ENCODE measurements around the gene DNAJB2.
"Not testable (repeated sequence)": the region's sequence is repeated elsewhere in the genome, so short reads cannot be mapped to it uniquely, and the experiment has no call there.

DNAJB2 gene

GRCh38 chr2:219306047-219306446 is 26.9 kb downstream of the DNAJB2 start:
- DNase-seq = no peak

GRCh38 chr2:219308142-219309101 is 29.3 kb downstream of the DNAJB2 start:
- DNase-seq = peak; percentile 43

- DNase-seq = no peak
Measured at GRCh38 chr2:219309278-219309677, 30.1 kb downstream of the DNAJB2 start, which contains the start of gene PTPRN. Gene PTPRN (minus strand): TSS chr2:219309401. CDS start chr2:219309332, 69 bp downstream.

- not testable (repeated sequence) for DNase-seq
Measured at GRCh38 chr2:219312683-219313263, 33.6 kb downstream of the DNAJB2 start.

GRCh38 chr2:219314804-219315468 is 35.8 kb downstream of the DNAJB2 start:
- no peak for DNase-seq

- DNase-seq = no peak
Measured at GRCh38 chr2:219323434-219323833, 44.3 kb downstream of the DNAJB2 start.

- no peak for DNase-seq
Measured at GRCh38 chr2:219325136-219325535, 46.0 kb downstream of the DNAJB2 start.

- no peak for DNase-seq
Measured at GRCh38 chr2:219325657-219326315, 46.6 kb downstream of the DNAJB2 start.

GRCh38 chr2:219327719-219328118 is 48.6 kb downstream of the DNAJB2 start:
- DNase-seq = no peak

GRCh38 chr2:219331560-219332213 is 52.5 kb downstream of the DNAJB2 start:
- DNase-seq = no peak

- DNase-seq = no peak
Measured at GRCh38 chr2:219332542-219332941, 53.4 kb downstream of the DNAJB2 start, which contains the start of gene RESP18. Gene RESP18 (minus strand): TSS chr2:219332744.

GRCh38 chr2:219334076-219334475 is 54.9 kb downstream of the DNAJB2 start:
- no peak for DNase-seq

GRCh38 chr2:219335373-219335786 is 56.2 kb downstream of the DNAJB2 start:
- no peak for DNase-seq
